ENCODE data around the gene TGFB2. TPM values are rescaled to one million over a fixed set of nuclear protein-coding genes. Genes with fewer than 3 reads are reported as not detected.

Gene TGFB2
- total RNA-seq, 2 experiments from 2014 or later: not detected

- ChIA-PET POLR2A (no interaction called here), CTCF (no interaction called here)
Observed at GRCh38 chr1:218444588-218444987, 99.5 kb downstream of the TGFB2 start.

DNA sequence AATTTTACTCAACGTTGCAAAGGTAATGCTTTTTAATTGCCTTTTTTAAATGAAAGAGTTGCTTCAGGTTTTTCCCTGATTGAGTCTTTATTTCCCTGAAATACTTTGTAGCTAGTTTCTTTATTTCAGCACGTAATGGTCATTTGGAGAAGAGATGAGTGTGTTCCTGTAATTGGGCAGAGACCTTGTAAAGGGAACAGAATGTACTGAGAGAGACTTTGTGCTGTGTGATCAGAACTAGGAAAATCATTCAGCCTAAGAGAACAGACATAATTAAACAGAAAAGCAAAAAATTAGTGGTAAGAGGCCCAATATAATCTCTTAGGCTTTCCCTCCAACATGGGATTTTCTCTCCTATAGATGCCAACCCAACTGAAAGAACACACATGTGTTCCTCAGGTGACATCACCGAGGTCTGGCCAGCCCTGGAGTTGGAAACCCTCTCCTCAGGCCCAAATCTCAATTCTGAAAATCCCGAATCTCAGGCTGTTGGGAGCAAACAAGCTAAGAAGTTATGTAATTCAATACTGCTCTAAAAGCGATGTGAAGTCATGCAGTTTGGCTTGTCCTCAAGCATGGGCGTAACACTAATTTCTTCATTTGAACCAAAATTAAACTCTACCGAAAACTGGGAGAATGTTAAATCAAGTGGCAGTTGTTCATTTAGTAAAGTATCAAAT lies 102.0 kb downstream of the TGFB2 start:
- ChIA-PET CTCF (no interaction called here), POLR2A (no interaction called here)

DNA sequence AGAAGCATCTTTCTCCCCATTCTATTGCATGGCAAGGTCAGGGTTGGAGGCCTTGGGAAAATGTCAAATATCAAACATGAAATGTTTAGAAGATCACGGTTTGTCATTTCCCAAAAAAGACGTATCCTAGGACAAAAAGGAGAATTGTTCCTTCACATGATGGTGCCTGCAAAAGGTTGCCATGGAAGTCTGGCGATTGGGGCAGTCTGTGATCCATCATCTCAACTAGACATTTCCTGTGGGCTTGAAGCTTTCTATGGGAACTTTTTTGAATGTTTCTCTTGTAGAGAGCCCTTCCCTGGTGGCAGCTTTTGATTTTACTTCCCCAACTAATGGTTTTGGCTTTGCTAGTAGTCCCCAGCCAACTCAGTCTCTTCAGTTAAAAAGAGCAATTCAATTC lies 106.3 kb downstream of the TGFB2 start:
- ChIA-PET CTCF (no interaction called here), POLR2A (no interaction called here)

DNA sequence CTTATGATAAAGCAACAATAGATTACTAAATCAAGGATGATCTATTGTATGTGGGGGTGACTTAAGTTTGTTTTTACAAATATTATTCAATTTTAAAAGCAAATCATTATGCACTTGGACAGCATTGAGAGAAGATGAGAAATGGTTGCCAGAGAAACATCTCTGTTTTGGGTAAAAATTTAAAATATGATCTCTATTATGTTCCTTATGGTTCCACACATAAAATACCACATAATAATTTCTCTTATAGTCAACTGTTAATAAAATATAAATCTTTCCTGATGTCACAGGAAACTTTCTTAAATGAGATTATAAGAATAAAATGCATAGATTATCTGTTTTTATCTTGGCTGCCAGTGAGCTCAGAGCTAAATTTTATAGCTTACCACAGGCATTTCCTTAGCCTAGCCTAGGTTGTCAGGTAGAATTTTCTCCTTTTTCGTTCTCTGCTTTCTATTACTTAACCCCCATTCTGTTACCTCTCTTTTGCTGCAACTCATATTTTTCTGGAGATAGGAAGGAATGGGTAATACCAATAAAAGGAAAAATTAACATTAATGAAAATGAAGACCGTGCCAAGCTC lies 109.7 kb downstream of the TGFB2 start:
- CTCF ChIA-PET: no interaction called here
- POLR2A ChIA-PET: no interaction called here

GRCh38 chr1:218456444-218456843 lies 111.3 kb downstream of the TGFB2 start:
- CTCF ChIA-PET: no interaction called here
- POLR2A ChIA-PET: no interaction called here

GRCh38 chr1:218459450-218459849 lies 114.3 kb downstream of the TGFB2 start:
- ChIA-PET CTCF (no interaction called here), POLR2A (no interaction called here)

DNA sequence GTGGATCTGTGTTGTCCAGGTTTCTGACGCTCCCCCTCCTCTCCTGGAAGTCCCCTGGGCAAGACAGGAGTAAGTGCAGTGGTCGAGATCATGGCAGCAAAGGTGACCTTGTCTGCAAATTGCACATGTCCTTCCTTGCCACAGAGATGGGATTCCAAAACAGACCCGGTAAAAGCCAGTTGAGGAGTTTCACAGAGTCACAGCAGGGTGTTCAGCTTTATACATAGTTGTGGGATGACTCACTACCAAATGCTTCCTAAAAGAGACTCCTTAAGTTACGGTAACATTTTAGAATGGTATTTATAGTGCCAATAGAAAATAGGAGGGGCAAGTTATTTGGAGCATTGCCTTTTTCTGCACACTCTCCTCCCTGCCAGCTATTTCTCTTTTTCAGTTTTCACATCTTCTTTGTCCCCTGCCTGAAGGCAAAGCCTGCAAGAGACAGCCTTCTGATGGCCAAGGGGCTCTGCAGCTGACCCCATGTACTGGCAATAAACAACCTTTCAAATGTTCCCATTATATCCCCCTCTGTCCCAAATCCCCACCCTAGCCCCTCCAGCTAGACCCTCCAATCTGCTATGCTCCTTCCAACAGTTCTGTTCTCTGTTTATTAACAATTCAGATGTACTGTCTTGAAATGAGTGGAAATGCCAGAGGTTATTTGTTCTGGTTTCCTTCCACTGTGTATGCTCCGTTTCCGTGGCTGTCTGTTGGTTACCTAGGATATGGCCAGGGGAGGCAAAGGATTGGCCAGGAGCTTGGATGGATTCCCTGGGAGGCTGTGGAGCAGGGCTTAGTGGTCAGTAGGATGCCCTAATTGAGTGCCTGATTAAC lies 115.0 kb downstream of the TGFB2 start:
- ChIA-PET CTCF (no interaction called here), POLR2A (no interaction called here)

DNA sequence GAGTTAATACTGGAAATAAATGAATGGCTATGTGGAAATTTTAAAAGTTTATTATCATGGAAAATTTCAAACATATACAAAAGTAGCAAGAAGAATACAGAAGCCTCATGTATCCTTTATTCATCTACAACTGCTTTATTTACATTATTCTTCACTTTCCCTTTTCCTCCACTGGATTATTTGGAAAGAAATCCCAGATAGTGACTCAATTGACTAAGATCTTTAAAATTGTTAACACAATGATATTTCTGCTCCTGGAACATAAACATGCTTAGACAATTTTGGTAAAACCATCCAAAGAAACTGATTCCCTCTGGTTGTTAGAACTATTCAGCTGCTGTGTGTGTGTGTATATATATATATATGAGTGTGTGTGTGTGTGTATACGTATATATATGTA lies 116.2 kb downstream of the TGFB2 start:
- ChIA-PET POLR2A (no interaction called here), CTCF (no interaction called here)

GRCh38 chr1:218462116-218462515 lies 117.0 kb downstream of the TGFB2 start:
- CTCF ChIA-PET: no interaction called here
- POLR2A ChIA-PET: no interaction called here

DNA sequence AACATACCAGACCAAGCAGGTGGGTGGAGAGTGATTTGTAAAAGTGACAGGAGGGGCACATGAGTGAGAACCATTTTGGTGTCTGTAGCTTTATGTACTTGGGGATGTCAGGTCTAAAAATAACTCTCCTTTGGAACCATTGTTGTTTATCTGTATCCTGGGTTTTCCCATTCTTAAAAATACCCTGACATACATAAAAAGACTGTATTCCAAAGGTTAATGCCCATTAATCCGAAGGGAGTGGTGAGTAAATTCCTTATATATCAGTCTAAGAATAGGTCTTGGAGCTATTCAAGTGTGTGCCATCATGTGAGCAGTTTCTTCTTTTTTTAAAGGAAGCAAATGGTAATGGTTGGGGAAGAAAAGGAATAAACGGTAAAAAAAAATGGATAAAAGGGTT lies 117.5 kb downstream of the TGFB2 start:
- POLR2A ChIA-PET: no interaction called here
- CTCF ChIA-PET: no interaction called here

- CTCF ChIA-PET: no interaction called here
- POLR2A ChIA-PET: no interaction called here
Observed at GRCh38 chr1:218463194-218464156, 118.3 kb downstream of the TGFB2 start.

- POLR2A ChIA-PET: no interaction called here
- CTCF ChIA-PET: no interaction called here
Observed at GRCh38 chr1:218464871-218465270, 119.7 kb downstream of the TGFB2 start.

DNA sequence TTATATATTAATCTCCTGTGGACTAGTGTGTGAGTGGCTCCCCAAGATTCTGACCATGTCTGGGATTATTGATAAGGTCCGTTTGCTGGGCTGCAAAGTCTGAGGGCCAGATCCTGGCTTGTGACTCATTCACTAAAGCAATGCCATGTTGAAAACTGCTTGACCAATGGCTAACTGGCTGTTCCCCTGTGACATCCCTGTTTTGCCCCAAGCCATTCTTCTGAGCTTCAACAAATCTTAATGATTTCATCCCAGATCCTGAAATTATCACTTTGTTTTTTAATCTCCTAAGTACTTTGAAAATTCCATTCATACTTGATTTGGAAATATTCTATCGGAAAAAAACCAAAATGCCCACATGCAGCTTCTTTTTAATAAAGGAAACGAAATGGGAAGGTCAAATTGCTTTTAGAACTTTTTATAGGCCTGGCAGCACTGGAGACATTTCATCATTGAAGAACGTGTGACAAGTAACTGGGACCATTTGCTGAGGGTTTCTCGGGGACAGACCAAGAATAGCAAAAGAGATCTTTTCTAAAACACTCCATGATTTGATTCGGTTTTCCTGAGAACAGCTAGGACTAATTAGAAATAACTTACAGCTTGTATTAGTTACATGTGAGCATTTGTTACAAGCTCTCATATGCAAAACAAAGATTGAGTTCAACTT lies 121.3 kb downstream of the TGFB2 start:
- CTCF ChIA-PET: no interaction called here
- POLR2A ChIA-PET: no interaction called here

DNA sequence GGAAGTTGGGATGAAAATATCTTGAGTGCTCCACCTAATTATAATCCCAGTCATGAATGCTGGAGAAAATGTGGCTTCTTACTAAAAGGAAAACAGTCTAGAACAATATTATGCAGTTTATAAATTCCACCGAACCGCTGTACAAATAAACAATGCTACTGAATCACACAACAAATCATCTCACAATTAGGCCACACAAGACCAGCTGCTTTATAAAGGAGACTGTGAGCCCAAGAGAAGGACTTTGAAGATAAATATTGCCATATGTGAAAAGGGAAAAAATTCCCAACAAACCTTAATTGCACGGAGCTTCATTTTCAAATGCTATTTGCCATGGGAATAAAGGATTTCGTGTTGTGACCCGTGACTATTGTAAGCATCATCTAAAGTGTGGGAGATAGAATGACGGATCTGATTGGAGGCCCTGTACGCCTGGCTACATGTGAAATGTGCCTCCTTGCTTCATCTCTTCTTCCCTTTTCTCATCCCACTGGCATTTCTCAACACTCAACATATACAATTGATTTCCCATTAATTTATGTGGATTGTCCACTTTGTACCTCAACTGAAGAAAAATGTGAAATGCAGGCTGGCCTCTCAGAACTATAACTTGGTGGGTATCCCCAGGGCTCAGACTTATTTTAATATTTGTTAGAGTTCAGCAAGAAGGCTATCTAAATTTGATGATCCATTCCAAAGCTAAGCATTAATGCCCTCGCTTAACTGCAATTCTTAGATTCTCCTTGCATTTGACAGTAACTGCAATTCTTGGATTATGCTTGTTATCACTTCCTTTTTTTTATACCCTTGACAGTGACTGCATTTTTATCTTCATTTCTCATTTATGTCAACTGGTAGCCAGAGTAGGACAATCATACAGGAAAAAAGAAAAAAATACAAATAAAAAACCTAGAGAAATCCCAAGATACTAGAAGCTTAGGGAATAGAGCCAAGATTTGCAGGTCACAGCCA lies 122.3 kb downstream of the TGFB2 start:
- ChIA-PET POLR2A (no interaction called here), CTCF (no interaction called here)

DNA sequence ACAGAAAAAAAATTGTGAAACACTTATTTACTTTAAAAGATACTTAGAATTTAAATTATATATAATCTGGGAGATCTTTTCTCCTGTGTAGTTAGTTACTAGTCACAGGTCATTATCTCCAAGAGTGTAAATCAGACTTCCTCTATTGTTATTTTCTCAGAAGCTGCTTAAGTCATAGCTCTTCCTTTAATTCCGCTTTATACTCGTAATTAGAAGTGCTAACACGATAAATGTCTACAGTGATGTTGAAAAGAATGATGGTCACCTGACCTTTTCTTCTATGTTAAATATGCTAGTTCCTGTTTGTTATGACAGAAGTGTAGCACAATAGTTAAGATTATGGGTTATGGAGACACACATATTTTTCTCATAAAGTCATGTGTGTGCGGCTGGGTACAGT lies 123.6 kb downstream of the TGFB2 start:
- POLR2A ChIA-PET: no interaction called here

DNA sequence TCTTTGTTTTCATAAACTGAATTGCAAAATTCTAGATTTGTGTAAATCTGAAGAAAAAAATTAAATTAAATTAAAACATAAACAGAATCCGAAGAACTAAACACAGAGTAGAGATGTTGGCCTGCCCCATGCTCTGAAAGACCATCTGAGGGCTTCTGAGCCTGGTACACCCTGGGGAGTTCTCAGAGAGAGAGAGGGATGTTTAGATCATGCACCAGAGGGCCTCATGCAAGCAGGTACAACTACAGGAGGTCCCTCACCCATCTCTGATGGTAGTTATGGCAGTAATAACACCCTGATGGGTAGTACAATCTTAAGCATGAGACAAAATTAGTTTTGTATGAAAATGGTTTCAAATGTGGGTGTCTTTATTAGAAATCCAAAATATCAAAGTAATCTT lies 127.7 kb downstream of the TGFB2 start:
- POLR2A ChIA-PET: no interaction called here
- CTCF ChIA-PET: no interaction called here

More for the DNA sequence above, 123.6 kb downstream of the TGFB2 start:
- CTCF ChIA-PET: no interaction called here

DNA sequence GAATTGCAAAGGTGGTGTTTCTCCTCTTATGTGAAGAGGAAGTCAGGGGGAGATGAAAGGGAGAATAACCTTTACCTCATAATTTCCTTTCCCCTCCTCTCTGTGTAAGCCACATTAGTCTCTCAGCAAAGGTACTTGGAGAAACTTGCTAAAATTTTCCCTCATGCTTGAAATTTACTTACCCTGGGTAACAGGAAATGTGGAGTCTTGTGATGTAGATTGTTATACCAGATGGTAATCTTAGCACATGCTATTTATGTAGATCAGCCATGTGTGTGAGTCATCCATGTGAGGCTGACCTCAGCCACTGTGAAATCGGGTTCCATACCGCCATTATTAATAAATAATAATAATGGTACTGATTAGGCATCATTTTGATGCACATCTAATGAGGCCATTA lies 128.4 kb downstream of the TGFB2 start:
- ChIA-PET POLR2A (no interaction called here), CTCF (no interaction called here)

GRCh38 chr1:218474128-218474527 lies 129.0 kb downstream of the TGFB2 start:
- CTCF ChIA-PET: no interaction called here
- POLR2A ChIA-PET: no interaction called here

- ChIA-PET CTCF (no interaction called here), POLR2A (no interaction called here)
Observed at GRCh38 chr1:218475275-218475674, 130.1 kb downstream of the TGFB2 start.
